CD14-positive monocyte (primary cell): ENCODE measurements around the gene ACP1. TPM values are rescaled to one million over a fixed set of nuclear protein-coding genes. Genes with fewer than 3 reads are reported as not detected.
A peak's percentile ranks its signal among the peaks of the same experiment; 100 is the strongest.

Source experiments
- DNase-seq, 3 donors: peaks; one replicate each; pipeline ENCODE4 v3.0.0-alpha.2; 2011 to 2022
- H2AFZ ChIP-seq: 2 replicates; pipeline ENCODE4 v1.6.0; 2012; ENCODE audit warnings: mild to moderate bottlenecking, low read depth, low read length, inconsistent platforms; ENCODE audit not compliant: insufficient read depth, poor library complexity, severe bottlenecking
- H3K27ac ChIP-seq, 2 donors: 1 replicate in 1 of 2; 2 replicates in 1 of 2; pipeline ENCODE4 v1.5.1; 2012 to 2013; ENCODE audit warnings: low read length in 2 of 2, control low read depth in 1 of 2, inconsistent platforms in 1 of 2, low read depth in 1 of 2, mild to moderate bottlenecking in 1 of 2
- H3K27me3 ChIP-seq, 2 donors: one replicate each; pipeline versions ENCODE4 v1.6.0 to v1.6.1; 2011 to 2013; ENCODE audit warnings: low read length in 2 of 2; ENCODE audit not compliant: control insufficient read depth in 2 of 2, insufficient read depth in 2 of 2
- H3K36me3 ChIP-seq, 2 donors: replicated peaks in 1 of 2; 1 replicate in 1 of 2; 2 replicates in 1 of 2; pipeline versions ENCODE4 v1.5.1 to v1.6.1; 2012 to 2013; ENCODE audit warnings: low read length in 2 of 2, control low read depth in 1 of 2, inconsistent platforms in 1 of 2, mild to moderate bottlenecking in 1 of 2; ENCODE audit not compliant: insufficient read depth in 2 of 2, control insufficient read depth in 1 of 2
- H3K4me1 ChIP-seq, 2 donors: 1 replicate in 1 of 2; 2 replicates in 1 of 2; pipeline versions ENCODE4 v1.5.1 to v1.6.1; 2012 to 2013; ENCODE audit warnings: low read length in 2 of 2, control low read depth in 1 of 2, inconsistent platforms in 1 of 2, mild to moderate bottlenecking in 1 of 2, moderate library complexity in 1 of 2; ENCODE audit not compliant: insufficient read depth in 2 of 2, control insufficient read depth in 1 of 2
- H3K4me2 ChIP-seq: replicated peaks from 2 replicates; pipeline ENCODE3; 2012; ENCODE audit warnings: low read length, moderate library complexity, mild to moderate bottlenecking; ENCODE audit not compliant: poor library complexity, severe bottlenecking; ENCODE audit errors: extremely low read depth
- H3K4me3 ChIP-seq, 3 experiments: fragments of 200-600 bp in 1 of 3; sonication (generic) in 1 of 3; replicated peaks in 1 of 3; 1 replicate in 2 of 3; 2 replicates in 1 of 3; pipeline ENCODE4 v1.5.1; 2011 to 2013; ENCODE audit warnings: low read length in 3 of 3, mild to moderate bottlenecking in 3 of 3, control low read depth in 2 of 3, low read depth in 2 of 3, inconsistent platforms in 1 of 3, moderate library complexity in 1 of 3
- H3K79me2 ChIP-seq: 2 replicates; pipeline ENCODE4 v1.6.0; 2012; ENCODE audit warnings: mild to moderate bottlenecking, control low read depth, inconsistent platforms, low read length, moderate library complexity; ENCODE audit not compliant: insufficient read depth
- H3K9ac ChIP-seq: 2 replicates; pipeline ENCODE4 v1.6.0; 2017; ENCODE audit warnings: low read length, mild to moderate bottlenecking; ENCODE audit not compliant: insufficient read depth, poor library complexity, severe bottlenecking
- H3K9me3 ChIP-seq, 2 donors: replicated peaks in 1 of 2; 1 replicate in 1 of 2; 2 replicates in 1 of 2; pipeline versions ENCODE4 v1.5.1 to v1.6.1; 2012 to 2013; ENCODE audit warnings: low read length in 2 of 2, control low read depth in 1 of 2; ENCODE audit not compliant: control insufficient read depth in 1 of 2, insufficient read depth in 1 of 2
- H4K20me1 ChIP-seq: 2 replicates; pipeline ENCODE4 v1.6.0; 2012; ENCODE audit warnings: mild to moderate bottlenecking, low read length, control low read depth, moderate library complexity; ENCODE audit not compliant: insufficient read depth
- H3K27ac Mint-ChIP-seq, 7 donors: one replicate each; pipeline ENCODE4 v1.8.0; 2020; ENCODE audit warnings: mild to moderate bottlenecking in 7 of 7, mixed read lengths in 7 of 7, moderate library complexity in 6 of 7, inconsistent platforms in 2 of 7
- H3K27me3 Mint-ChIP-seq, 3 donors: one replicate each; pipeline ENCODE4 v1.8.0; 2021 to 2022; ENCODE audit warnings: low read depth in 3 of 3, mild to moderate bottlenecking in 3 of 3, mixed read lengths in 3 of 3, moderate library complexity in 3 of 3, inconsistent platforms in 1 of 3
- H3K36me3 Mint-ChIP-seq, 2 donors: one replicate each; pipeline ENCODE4 v1.8.0; 2020; ENCODE audit warnings: mixed read lengths in 2 of 2, inconsistent platforms in 1 of 2, mild to moderate bottlenecking in 1 of 2
- H3K4me1 Mint-ChIP-seq: one replicate; pipeline ENCODE4 v1.8.0; 2020; ENCODE audit warnings: mild to moderate bottlenecking, mixed read lengths
- H3K4me3 Mint-ChIP-seq, 2 donors: one replicate each; pipeline ENCODE4 v1.8.0; 2020; ENCODE audit warnings: mild to moderate bottlenecking in 2 of 2, mixed read lengths in 2 of 2, moderate library complexity in 1 of 2
- H3K9me3 Mint-ChIP-seq, 7 donors: one replicate each; pipeline ENCODE4 v1.8.0; 2020 to 2022; ENCODE audit warnings: mixed read lengths in 7 of 7, mild to moderate bottlenecking in 6 of 7, moderate library complexity in 6 of 7, inconsistent platforms in 2 of 7
- WGBS: methylation state at CpG from one replicate; pipeline ENCODE4 v1.1.5; 2013; ENCODE audit warnings: missing lambda C conversion rate; ENCODE audit not compliant: insufficient coverage; 5-methylcytosine and 5-hydroxymethylcytosine counted together
- intact Hi-C, 2 donors: fragments of 100-400 bp; cut with micrococcal nuclease; formaldehyde crosslinking; loops; one replicate each; pipeline versions ENCODE4 v1.15.0 to v1.15.1; 2023
- polyA plus RNA-seq, 3 donors: library from polyadenylated mRNA; depleted of rRNA in 1 of 3; unstranded in 2 of 3; stranded (reverse) in 1 of 3; fragments of 300-500 nt in 2 of 3; fragments of >200 nt in 1 of 3; fragmentation: Illumina TruSeq in 2 of 3; gene quantifications; 1 replicate in 2 of 3; 2 replicates in 1 of 3; pipeline ENCODE4 v1.2.3, GENCODE V29; 2012 to 2021
- TF ChIP-seq, protein P1 (sequence below): fragments of 200-600 bp; IDR thresholded peaks from one replicate; pipeline ENCODE4 v1.8.0; 2022; ENCODE audit warnings: antibody characterized with exemption, mild to moderate bottlenecking

Gene ACP1
- polyA plus RNA-seq, 3 donors: 51.8 to 77.0 (median 73.2) TPM

DNA sequence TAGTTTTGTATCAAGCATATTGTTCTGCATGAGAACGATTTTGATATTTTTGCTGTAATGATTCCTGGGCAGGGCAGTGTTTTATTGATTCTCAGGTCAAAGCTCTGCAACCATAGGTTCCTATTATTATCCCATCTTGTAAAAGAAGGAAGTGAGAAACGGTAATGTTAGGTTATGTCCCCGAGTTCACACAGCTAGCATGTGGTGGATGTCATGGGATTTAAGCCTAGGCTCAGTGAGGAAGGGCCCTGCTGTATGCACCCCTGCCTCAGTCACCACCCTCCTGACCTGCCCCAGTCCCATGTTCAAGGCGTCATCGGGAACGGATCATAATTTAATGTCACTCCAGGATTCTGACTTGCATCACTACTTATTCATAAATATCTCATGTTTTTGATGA is 10.7 kb downstream of the ACP1 start:
- Mint-ChIP-seq H3K9me3 (no peaks in the 10 kb centered on the region), H3K27ac (peak overlapping the region in 1 of 7 donors; percentile 46), H3K4me3 (no peak overlapping the region), H3K4me1 (peaks cover 10% of the 10 kb centered on the region), H3K27me3 (no peaks in the 10 kb centered on the region), H3K36me3 (peaks cover 67 to 74% of the 10 kb centered on the region in 2 donors)
- Histone ChIP-seq H4K20me1 (peaks cover 49% of the 10 kb centered on the region), H3K4me3 (no peak overlapping the region), H3K9ac (no peak overlapping the region), H3K9me3 (no peaks in the 10 kb centered on the region), H3K27me3 (no peaks in the 10 kb centered on the region), H3K79me2 (peaks cover 41% of the 10 kb centered on the region), H3K4me2 (no peak overlapping the region), H3K4me1 (no peaks in the 10 kb centered on the region), H2AFZ (no peak overlapping the region), H3K36me3 (peaks cover 69 to 98% of the 10 kb centered on the region in 2 donors), H3K27ac (no peak overlapping the region)
- TF ChIP-seq, protein P1, sequence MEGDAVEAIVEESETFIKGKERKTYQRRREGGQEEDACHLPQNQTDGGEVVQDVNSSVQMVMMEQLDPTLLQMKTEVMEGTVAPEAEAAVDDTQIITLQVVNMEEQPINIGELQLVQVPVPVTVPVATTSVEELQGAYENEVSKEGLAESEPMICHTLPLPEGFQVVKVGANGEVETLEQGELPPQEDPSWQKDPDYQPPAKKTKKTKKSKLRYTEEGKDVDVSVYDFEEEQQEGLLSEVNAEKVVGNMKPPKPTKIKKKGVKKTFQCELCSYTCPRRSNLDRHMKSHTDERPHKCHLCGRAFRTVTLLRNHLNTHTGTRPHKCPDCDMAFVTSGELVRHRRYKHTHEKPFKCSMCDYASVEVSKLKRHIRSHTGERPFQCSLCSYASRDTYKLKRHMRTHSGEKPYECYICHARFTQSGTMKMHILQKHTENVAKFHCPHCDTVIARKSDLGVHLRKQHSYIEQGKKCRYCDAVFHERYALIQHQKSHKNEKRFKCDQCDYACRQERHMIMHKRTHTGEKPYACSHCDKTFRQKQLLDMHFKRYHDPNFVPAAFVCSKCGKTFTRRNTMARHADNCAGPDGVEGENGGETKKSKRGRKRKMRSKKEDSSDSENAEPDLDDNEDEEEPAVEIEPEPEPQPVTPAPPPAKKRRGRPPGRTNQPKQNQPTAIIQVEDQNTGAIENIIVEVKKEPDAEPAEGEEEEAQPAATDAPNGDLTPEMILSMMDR: no peak
- DNase-seq: no peak
- intact Hi-C loops: no loop called here
- WGBS: no CpG with 5 or more reads among the region's 6 CpGs

DNA sequence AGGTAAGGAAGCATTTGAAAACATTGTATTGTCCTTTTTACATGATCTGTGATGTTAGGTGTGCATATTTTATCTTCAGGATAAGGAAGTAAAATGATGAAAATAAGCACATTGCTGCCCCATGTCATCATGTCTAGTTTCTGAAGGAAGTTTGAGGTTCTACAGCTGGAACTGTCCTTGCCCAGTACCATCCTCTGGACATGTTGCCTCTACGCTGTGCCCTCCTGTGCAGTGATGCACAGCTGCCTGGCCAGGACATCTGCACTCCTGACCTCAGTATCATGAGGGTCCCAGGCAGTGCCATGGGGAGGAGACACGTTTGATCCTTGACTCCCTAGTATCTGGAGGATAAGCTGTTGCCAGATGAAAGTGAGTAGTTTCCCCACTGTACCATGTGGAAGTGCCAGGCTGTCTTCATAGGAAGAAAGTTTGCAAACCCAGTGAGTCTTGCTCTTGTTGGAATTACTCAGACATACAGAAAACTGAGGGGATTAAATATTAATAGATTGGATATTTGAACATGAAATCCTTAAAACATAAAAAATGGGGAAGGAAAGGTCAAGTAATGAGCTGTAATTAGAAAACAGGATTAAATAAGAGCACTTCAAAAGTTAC is 13.7 kb downstream of the ACP1 start:
- H3K9me3 ChIP-seq: no peaks in the 10 kb centered on the region
- H3K4me2 ChIP-seq: no peak overlapping the region
- 94% methylated on average over 2 of the region's 2 CpGs for WGBS
- Mint-ChIP-seq H3K27me3 (no peaks in the 10 kb centered on the region), H3K36me3 (peaks cover 74 to 78% of the 10 kb centered on the region in 2 donors), H3K9me3 (no peaks in the 10 kb centered on the region), H3K27ac (no peak overlapping the region), H3K4me1 (peaks cover 4% of the 10 kb centered on the region), H3K4me3 (no peak overlapping the region)
- TF ChIP-seq, protein P1: no peak
- H2AFZ ChIP-seq: no peak overlapping the region
- H3K4me3 ChIP-seq: no peak overlapping the region
- H3K27me3 ChIP-seq: no peaks in the 10 kb centered on the region
- no peaks in the 10 kb centered on the region for H3K4me1 ChIP-seq
- peaks cover 12% of the 10 kb centered on the region for H3K79me2 ChIP-seq
- H3K36me3 ChIP-seq: peaks cover 74 to 88% of the 10 kb centered on the region in 2 donors
- intact Hi-C loops: no loop called here
- no peak for DNase-seq
- H3K9ac ChIP-seq: no peak overlapping the region
- peaks cover 25% of the 10 kb centered on the region for H4K20me1 ChIP-seq
- no peak overlapping the region for H3K27ac ChIP-seq
